WTC11 (cell line): Measurements from ENCODE around the gene ESR2. TPM values are rescaled to one million over a fixed set of nuclear protein-coding genes. Genes with fewer than 3 reads are reported as not detected.
A peak's percentile ranks its signal among the peaks of the same experiment; 100 is the strongest.

Experiments
- ATAC-seq: fragments of 200-7000 bp; cut with Tn5 transposase; 2 replicates; pipeline ENCODE4 v1.10.0; 2021; ENCODE audit warnings: mild to moderate bottlenecking, moderate library complexity
- CTCF ChIA-PET: fragments of 300-600 bp; sonication (Branson Sonifier 250); formaldehyde crosslinking; loops from one replicate; lab custom pipeline; 2021; ENCODE audit warnings: antibody characterized with exemption; lab: Charles Lee
- POLR2A ChIA-PET: fragments of 350-600 bp; sonication (Branson Sonifier 250); formaldehyde crosslinking; loops from one replicate; lab custom pipeline; 2021; ENCODE audit warnings: antibody characterized with exemption; lab: Charles Lee
- DNase-seq: peaks from one replicate; pipeline ENCODE4 v3.0.0; 2021; ENCODE audit warnings: low spot score
- H3K27ac Mint-ChIP-seq: 2 replicates; pipeline ENCODE4 v1.8.0; 2021; ENCODE audit warnings: mixed read lengths
- H3K27me3 Mint-ChIP-seq: 2 replicates; pipeline ENCODE4 v1.8.0; 2021; ENCODE audit warnings: low read depth, mild to moderate bottlenecking, moderate library complexity, mixed read lengths
- H3K36me3 Mint-ChIP-seq: 2 replicates; pipeline ENCODE4 v1.8.0; 2021; ENCODE audit warnings: mixed read lengths
- H3K4me1 Mint-ChIP-seq: 2 replicates; pipeline ENCODE4 v1.8.0; 2022; ENCODE audit warnings: mixed read lengths
- H3K4me3 Mint-ChIP-seq: 2 replicates; pipeline ENCODE4 v1.8.0; 2021; ENCODE audit warnings: mild to moderate bottlenecking, moderate library complexity, mixed read lengths
- H3K9me3 Mint-ChIP-seq: 2 replicates; pipeline ENCODE4 v1.8.0; 2021; ENCODE audit warnings: mixed read lengths
- ATF3 ChIP-seq: sonication (generic); formaldehyde crosslinking; conservative IDR thresholded peaks from 2 replicates; pipeline ENCODE4 v1.8.1; 2022; ENCODE audit warnings: mild to moderate bottlenecking, missing genetic modification reagents
- E2F1 ChIP-seq: sonication (generic); formaldehyde crosslinking; IDR thresholded peaks from 2 replicates; pipeline ENCODE4 v1.8.0; 2022; ENCODE audit warnings: mild to moderate bottlenecking, missing genetic modification reagents
- EMX1 ChIP-seq: fragments of 250-450 bp; sonication (Bioruptor Pico); IDR thresholded peaks from 2 replicates; pipeline ENCODE4 v1.8.0; 2021; ENCODE audit warnings: mild to moderate bottlenecking
- ERG ChIP-seq: fragments of 250-450 bp; sonication (Bioruptor Pico); IDR thresholded peaks from 2 replicates; pipeline ENCODE4 v1.8.0; 2021; ENCODE audit warnings: mild to moderate bottlenecking
- GTF2I ChIP-seq: fragments of 250-450 bp; sonication (Bioruptor Pico); conservative IDR thresholded peaks from 2 replicates; pipeline ENCODE4 v1.4.0; 2021; ENCODE audit warnings: mild to moderate bottlenecking
- MAX ChIP-seq: sonication (generic); formaldehyde crosslinking; IDR thresholded peaks from 2 replicates; pipeline ENCODE4 v1.8.0; 2022; ENCODE audit warnings: mild to moderate bottlenecking, missing genetic modification reagents
- SMAD4 ChIP-seq: sonication (generic); formaldehyde crosslinking; IDR thresholded peaks from 2 replicates; pipeline ENCODE4 v1.8.0; 2022; ENCODE audit warnings: mild to moderate bottlenecking, missing genetic modification reagents
- ZNF425 ChIP-seq: fragments of 250-450 bp; sonication (Bioruptor Pico); conservative IDR thresholded peaks from 2 replicates; pipeline ENCODE4 v1.9.0; 2021; ENCODE audit warnings: mild to moderate bottlenecking
- ZNF512 ChIP-seq: sonication (generic); formaldehyde crosslinking; IDR thresholded peaks from 2 replicates; pipeline ENCODE4 v1.8.1; 2022; ENCODE audit warnings: missing genetic modification reagents, borderline replicate concordance
- total RNA-seq: library from RNA; stranded (reverse); gene quantifications from 3 replicates; pipeline ENCODE4 v1.2.3, GENCODE V29; 2021
- TF ChIP-seq, protein P1 (sequence below): sonication (generic); formaldehyde crosslinking; IDR thresholded peaks from 2 replicates; pipeline ENCODE4 v1.8.0; 2023; ENCODE audit warnings: missing genetic modification reagents, mild to moderate bottlenecking, borderline replicate concordance
- TF ChIP-seq, protein P2 (sequence below): sonication (generic); formaldehyde crosslinking; IDR thresholded peaks from 2 replicates; pipeline ENCODE4 v1.8.1; 2023; ENCODE audit warnings: mild to moderate bottlenecking, missing genetic modification reagents, moderate library complexity

ESR2 gene
- total RNA-seq, 1 experiment from 2014 or later, result 0.50 TPM

DNA sequence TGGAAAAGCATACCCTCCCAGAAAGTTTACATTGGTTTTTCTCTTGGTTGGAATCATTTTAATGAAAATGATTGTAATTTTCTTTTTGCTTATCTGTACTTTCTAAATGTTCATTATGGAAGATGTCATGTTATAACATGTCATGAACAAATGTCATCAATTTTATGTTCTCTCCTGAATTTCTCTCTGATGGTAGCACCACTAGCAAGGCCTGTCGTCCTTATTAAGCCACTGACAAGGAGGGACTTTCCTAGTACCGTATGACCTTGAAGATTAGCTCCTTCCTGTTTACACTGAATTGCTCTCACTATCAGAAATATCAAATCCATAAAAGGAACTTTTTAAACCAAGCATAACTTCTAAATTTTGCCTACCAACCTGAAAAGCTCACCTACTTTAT is 99.0 kb downstream of the ESR2 start:
- ChIA-PET POLR2A (interaction anchor here (1.0 kb wide), 1 partner anchor 144 kb away, joined by 4 read pairs; no protein-coding TSS in a partner anchor), CTCF (interaction anchor here (1.3 to 2.5 kb wide), 2 partner anchors 57 to 100 kb away, joined by 4 to 7 read pairs; no protein-coding TSS in a partner anchor)
- Mint-ChIP-seq H3K4me3 (no peak overlapping the region), H3K4me1 (peaks cover 84% of the 10 kb centered on the region), H3K27ac (peak overlapping the region; percentile 69), H3K9me3 (no peaks in the 10 kb centered on the region), H3K27me3 (no peaks in the 10 kb centered on the region), H3K36me3 (peaks cover 21% of the 10 kb centered on the region)
- TF ChIP-seq E2F1, result no peak
- TF ChIP-seq MAX (CRISPR knock-in tag), result no peak
- no peak for TF ChIP-seq ZNF425 (CRISPR knock-in tag)
- TF ChIP-seq EMX1 (CRISPR knock-in tag), result no peak
- TF ChIP-seq SMAD4 (CRISPR knock-in tag), result no peak
- TF ChIP-seq ATF3 (CRISPR knock-in tag), result no peak
- TF ChIP-seq, protein P1, sequence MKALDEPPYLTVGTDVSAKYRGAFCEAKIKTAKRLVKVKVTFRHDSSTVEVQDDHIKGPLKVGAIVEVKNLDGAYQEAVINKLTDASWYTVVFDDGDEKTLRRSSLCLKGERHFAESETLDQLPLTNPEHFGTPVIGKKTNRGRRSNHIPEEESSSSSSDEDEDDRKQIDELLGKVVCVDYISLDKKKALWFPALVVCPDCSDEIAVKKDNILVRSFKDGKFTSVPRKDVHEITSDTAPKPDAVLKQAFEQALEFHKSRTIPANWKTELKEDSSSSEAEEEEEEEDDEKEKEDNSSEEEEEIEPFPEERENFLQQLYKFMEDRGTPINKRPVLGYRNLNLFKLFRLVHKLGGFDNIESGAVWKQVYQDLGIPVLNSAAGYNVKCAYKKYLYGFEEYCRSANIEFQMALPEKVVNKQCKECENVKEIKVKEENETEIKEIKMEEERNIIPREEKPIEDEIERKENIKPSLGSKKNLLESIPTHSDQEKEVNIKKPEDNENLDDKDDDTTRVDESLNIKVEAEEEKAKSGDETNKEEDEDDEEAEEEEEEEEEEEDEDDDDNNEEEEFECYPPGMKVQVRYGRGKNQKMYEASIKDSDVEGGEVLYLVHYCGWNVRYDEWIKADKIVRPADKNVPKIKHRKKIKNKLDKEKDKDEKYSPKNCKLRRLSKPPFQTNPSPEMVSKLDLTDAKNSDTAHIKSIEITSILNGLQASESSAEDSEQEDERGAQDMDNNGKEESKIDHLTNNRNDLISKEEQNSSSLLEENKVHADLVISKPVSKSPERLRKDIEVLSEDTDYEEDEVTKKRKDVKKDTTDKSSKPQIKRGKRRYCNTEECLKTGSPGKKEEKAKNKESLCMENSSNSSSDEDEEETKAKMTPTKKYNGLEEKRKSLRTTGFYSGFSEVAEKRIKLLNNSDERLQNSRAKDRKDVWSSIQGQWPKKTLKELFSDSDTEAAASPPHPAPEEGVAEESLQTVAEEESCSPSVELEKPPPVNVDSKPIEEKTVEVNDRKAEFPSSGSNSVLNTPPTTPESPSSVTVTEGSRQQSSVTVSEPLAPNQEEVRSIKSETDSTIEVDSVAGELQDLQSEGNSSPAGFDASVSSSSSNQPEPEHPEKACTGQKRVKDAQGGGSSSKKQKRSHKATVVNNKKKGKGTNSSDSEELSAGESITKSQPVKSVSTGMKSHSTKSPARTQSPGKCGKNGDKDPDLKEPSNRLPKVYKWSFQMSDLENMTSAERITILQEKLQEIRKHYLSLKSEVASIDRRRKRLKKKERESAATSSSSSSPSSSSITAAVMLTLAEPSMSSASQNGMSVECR, result no peak
- DNase-seq, result no peak
- ATAC-seq, result no peak

DNA sequence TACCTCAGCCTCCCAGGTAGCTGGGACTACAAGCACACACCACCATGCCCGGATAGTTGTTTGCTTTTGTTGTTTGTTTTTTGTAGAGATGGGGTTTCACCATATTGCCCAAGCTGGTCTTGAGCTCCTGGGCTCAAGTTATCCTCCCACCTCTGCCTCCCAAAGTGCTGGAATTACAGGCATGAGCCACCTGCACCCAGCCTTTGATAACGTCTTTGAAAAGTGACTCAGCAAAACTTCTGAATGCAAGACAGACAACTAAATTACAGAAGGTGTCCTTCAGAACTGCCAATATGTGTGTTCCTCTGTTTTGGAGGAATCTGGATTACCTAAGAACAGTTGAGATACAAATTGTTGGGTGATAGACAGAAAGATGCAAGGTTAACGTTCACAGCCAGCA is 99.8 kb downstream of the ESR2 start:
- DNase-seq (no peak), ATAC-seq (no peak)
- H3K27ac Mint-ChIP-seq, result peak overlapping the region; percentile 51
- no peak overlapping the region for H3K4me3 Mint-ChIP-seq
- CTCF ChIA-PET, result interaction anchor here (1.1 to 1.3 kb wide), 2 partner anchors 57 to 109 kb away, joined by 4 read pairs; no protein-coding TSS in a partner anchor
- POLR2A ChIA-PET, result no interaction called here
- H3K36me3 Mint-ChIP-seq, result peaks cover 28% of the 10 kb centered on the region
- TF ChIP-seq ZNF512 (CRISPR knock-in tag), result no peak
- TF ChIP-seq, protein P2, sequence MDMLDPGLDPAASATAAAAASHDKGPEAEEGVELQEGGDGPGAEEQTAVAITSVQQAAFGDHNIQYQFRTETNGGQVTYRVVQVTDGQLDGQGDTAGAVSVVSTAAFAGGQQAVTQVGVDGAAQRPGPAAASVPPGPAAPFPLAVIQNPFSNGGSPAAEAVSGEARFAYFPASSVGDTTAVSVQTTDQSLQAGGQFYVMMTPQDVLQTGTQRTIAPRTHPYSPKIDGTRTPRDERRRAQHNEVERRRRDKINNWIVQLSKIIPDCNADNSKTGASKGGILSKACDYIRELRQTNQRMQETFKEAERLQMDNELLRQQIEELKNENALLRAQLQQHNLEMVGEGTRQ (CRISPR knock-in tag), result no peak
- TF ChIP-seq GTF2I, result no peak
- no peak for TF ChIP-seq ERG
- no peaks in the 10 kb centered on the region for H3K9me3 Mint-ChIP-seq
- H3K4me1 Mint-ChIP-seq, result peaks cover 77% of the 10 kb centered on the region
- no peaks in the 10 kb centered on the region for H3K27me3 Mint-ChIP-seq
